Amniotic epithelial cell (primary cell): ENCODE measurements around the gene WDR64.
"Not testable (repeated sequence)": the region's sequence is repeated elsewhere in the genome, so short reads cannot be mapped to it uniquely, and the experiment has no call there.

Source experiments
- DNase-seq: peaks from one replicate; pipeline ENCODE4 v3.0.0-alpha.2; 2010; ENCODE audit warnings: low read depth

The WDR64 gene

DNA sequence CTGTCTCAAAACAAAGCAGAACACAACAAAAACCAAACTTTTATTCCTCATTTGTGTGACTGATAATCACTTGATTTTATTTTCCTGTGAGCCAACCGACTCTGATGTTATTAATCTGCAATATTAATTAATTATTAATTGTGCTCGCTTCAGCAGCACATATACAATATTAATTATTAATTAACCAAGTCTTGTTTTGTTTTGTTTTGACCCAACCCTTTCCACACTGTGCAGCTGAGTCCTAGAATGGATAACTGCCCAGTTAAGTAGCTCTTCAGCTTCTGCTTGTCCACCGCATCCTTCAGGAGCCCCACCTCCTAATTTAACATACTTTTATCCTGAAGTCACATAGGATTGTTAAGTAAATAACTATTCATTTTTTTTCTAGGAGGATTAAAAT, 148.6 kb downstream of the WDR64 start:
- no peak for DNase-seq

DNA sequence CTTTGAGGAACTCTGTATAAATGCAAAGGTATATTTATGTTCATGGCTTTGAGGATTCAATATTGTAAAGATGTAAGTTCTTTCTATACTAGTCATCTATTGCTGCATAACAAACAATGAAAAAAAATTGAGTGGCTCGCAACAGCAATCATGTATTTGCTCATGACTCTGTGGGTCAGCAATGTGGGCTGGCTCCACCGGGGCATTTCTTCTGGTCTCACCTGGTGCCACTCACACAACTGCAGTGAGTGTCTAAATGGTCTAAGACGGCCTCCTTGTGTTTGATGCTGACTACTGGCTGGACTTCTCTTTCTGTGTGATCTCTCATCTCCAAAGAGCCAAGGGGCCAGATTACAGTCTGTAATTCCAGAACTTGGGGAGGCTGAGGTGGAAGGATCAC, 150.8 kb downstream of the WDR64 start:
- DNase-seq = no peak

DNA sequence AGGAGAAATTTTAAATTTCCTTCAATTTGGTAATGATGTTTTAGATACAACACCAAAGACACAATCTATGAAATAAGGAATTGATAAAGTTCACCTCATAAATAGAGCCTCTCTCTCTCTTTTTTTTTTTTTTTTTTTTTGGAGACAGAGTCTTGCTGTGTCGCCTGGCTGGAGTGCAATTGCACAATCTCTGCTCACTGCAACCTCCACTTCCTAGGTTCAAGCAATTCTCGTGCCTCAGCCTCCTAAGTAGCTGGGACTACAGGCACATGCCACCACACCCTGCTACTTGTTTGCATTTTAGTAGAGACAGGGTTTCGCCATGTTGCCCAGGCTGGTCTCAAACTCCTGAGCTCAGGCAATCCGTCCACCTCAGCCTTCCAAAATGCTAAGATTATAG, 152.6 kb downstream of the WDR64 start:
- DNase-seq = not testable (repeated sequence)

GRCh38 chr1:241808265-241808664, 156.2 kb downstream of the WDR64 start:
- DNase-seq = peak; percentile 79

- DNase-seq = no peak
Observed at GRCh38 chr1:241810769-241811405, 158.8 kb downstream of the WDR64 start.

DNA sequence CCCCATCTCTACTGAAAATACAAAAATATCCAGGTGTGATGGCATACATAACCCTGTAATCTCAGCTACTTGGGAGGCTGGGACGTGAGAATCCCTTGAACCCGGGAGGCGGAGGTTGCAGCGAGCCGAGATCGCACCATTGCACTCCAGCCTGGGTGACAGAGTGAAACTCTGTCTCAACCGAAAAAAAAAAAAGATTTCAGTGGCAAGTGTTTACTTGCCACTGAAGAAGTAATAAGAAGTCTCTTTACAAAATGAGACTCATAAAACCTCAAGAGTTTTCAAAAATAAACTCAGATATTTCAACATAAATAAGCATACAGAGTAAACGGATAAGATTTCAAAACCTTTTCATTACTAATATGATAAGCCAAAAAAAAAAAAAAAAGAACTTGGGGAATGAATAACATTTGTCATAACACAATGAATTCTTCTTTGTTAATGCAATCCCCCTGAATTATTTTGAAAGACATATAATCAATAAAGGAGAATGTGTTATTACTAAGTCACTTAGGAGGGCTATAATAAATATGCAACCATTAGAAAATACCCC, 161.8 kb downstream of the WDR64 start:
- peak; percentile 48 for DNase-seq

DNA sequence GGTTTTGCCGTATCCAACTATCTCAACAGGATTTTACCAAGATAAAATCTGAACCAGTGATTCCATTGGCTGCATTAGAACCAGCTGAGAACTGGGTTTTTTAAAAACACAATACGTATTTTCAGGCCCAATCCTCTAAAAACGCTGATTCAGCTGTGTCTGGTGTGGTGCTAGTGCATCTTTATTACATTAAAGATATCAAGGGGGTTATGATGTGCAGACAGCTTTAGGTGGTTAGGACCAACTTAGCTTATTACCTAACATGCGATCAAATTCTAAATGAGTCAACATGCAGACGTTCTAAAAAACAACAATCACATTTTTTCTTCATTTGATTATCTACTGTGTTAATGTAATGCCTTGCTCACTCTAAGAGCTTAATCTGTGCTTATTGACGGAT, 163.9 kb downstream of the WDR64 start:
- DNase-seq = no peak

GRCh38 chr1:241817331-241817792, 165.3 kb downstream of the WDR64 start:
- DNase-seq = peak; percentile 73

DNA sequence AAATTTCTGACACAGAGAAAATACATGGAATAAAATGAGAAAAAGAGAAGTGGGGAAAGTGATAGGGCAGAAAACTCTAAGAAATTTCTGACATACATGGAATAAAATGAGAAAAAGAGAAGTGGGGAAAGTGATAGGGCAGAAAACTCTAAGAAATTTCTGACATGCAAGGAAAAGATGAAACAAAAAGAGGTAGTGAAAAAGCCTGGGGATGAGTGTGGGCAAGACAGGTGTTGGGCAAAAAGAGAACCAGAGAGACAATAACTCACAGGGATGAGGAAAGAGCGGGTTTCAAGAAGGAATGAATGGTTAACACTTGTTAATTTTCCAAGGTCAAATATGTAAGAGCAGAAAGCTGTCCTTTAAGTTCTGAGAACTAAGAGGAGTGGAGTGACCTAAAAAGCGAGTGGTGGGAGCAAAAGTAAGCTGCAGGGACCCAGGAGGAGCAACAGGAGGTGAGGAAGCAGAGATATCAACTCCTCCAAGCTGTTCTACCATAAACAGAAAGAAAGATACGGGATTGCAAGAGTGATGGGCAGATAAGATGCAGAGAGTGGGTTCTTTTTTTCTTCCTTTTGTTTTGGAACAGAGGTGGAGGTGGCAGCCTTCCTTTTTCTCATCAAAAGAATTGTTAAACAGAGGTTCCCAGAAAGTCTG, 166.0 kb downstream of the WDR64 start:
- DNase-seq = no peak

DNA sequence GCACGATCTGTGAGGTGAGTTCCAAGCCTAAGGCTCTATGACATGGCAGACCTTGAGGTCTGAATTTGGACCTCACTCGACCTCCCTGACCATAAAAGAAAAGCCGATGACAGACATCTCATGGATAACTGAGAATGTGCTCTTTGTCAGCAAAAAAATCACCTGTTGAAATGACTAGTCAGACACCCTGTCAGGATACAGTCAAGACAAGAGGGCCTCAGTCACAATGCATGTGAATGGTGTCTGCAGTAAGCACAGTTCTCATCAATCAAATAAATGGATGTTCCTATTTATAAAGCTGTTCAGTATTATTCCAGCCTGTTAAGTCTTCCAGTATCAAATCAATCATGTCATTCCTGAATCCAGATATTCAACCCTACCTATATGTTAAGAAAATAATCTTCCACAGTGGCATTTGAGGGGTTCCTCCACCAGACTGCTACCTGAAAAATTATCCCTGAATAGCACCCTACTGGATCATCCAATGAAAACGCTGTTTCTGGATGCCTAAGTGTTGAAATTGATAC, 167.3 kb downstream of the WDR64 start:
- no peak for DNase-seq

GRCh38 chr1:241821363-241821762, 169.3 kb downstream of the WDR64 start:
- peak; percentile 48 for DNase-seq

DNA sequence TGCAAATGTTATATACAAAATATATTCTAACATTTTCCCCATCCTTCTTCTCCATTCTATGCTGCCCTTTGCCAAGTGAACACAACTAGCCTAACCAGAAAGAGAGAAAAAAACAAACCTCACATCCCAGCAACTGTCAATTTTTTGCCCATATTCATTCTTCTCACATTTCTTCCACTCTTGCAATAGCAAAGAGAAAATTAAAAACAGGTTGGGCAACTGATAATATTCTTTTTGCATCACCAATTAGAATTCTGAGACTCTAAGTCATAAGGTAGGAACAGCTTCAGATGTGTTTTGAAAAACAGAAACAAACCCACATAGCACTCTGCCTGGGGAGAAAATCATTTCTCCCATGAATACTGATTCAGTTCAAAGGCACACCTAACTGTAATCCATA, 170.8 kb downstream of the WDR64 start:
- DNase-seq = no peak

GRCh38 chr1:241823925-241824324, 171.8 kb downstream of the WDR64 start:
- DNase-seq = no peak

DNA sequence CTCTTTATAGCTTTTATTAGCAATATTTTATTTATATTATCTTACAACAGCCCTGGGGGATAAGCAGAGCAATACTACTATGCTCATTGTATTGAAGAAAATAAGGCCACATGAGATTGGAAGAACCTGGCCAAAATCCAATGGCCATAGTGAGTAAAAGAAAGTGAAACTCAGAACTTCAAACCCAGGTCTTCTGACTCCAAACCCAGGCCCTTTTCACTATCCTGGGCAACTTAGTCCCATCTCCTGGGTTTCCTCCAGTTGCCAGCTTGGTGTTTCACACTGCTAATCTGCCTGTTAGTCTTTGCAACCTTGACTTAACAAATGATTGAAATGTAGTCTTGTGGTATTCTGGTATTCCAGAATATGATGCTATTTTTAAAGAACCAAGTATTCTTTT, 173.5 kb downstream of the WDR64 start:
- DNase-seq = peak; percentile 33

DNA sequence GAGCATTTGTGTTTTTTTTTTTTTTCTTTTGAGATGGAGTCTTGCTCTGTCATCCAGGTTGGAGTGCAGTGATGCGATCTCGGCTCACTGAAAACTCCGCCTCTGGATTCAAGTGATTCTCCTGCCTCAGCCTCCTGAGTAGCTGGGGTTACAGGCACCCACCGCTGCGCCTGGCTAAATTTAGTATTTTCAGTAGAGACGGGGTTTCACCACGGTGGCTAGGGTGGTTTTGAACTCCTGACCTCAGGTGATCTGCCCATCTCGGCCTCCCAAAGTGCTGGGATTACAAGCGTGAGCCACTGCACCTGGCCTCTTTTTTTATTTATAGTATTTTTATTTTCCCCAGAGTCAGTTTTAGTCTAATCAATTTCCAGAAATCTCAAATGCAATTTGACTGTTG, 174.5 kb downstream of the WDR64 start:
- DNase-seq = not testable (repeated sequence)

GRCh38 chr1:241827264-241827663, 175.2 kb downstream of the WDR64 start:
- no peak for DNase-seq

DNA sequence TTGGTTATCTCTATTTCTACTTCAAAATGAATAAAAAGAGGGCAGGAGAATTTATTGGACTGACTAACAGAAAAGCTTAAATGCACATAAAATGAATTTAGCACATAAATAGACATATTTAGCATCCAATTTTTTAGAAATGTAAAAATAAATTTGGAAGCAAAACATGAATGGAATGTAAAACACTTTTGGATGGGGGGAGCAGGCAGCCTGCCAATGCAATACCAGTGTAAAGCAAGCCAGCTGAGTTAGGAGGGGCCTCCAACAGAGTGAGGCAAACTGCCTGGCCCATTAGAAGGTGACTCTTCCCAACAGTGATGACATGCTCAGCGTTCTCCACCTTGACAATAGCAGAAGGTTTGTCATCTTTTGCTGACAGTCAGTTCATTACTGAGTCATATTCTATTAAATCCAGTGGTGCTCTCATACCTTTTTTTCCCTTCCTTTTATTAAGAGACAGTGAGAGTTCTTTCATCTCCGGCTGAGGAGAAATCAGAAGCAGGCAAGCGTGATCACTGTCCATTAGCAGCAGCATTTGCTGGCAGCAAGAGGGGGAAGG, 176.5 kb downstream of the WDR64 start:
- DNase-seq = no peak

DNA sequence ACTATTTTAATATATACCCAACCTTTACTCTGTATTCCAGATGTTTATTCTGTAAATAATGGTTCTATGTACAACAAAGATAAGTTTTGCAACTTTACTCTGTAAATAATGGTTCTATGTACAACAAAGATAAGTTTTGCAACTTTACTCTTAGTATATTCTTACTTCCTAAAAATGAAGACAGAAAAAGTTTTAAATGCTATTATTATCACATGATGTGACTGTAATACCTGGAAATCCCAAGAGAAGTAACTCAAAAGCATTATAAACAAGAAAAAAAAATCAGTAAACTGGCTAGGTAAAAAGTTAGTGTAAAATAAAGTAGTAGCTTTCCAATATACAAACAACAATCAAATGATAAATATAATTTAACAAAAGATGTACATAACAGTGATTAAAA, 177.4 kb downstream of the WDR64 start:
- no peak for DNase-seq

- peak; percentile 59 for DNase-seq
Observed at GRCh38 chr1:241834733-241835377, 182.8 kb downstream of the WDR64 start.

DNA sequence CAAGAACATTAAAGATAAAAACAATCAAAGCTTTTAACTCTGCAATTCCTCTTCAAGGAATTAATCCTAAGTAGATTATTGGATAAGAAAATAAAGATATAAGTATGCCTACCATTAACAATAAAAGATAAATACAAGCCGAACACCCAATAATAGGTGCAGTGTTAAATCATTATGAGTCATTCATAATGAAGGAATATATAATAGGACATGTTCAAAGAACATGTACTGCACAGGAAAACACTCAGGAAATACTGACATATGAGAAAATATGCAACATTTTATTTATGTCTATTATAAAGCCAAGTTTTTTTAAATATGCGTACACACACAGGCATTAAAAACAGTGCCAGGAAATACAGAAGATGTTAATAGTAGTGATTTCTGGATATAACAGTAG, 184.9 kb downstream of the WDR64 start:
- no peak for DNase-seq

DNA sequence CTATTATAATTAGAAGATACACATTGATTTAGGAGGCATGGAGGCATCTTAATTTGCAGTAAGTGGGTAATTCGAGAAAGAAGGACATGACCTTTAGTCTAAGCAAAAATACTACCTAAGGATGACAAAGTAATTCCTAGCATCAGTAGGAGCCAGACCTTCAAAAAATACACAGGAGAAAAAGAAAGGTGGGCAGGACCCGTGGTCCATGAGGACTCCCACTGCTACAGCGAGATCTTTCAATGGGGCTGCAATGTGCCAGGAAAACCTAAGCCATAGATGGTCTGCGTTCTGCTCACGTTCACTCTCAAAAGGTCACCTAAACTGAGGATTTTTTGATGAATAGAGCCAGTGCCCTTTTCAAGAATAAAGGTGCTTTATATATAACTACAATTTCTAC, 185.3 kb downstream of the WDR64 start:
- no peak for DNase-seq

- DNase-seq = peak; percentile 94
Observed at GRCh38 chr1:241837901-241838300, 185.8 kb downstream of the WDR64 start.

DNA sequence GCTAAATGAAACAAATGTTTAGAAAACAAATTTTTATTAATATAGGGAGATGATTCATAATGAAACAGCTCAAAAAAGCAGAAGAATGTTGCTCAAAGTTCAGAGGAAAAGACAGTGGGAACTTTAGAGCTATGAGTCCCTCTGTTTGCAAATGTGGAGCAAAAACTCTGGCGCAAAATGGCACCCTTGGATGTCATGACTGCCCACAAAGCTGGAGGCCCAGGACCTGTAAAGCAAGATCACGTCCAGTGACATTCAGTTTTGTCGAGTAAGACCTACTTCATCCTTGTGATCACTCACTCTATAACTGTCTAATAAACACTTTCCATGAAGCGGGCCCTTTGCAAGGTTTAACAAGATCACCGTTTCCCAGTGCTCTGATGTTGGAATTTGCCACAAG, 186.8 kb downstream of the WDR64 start:
- DNase-seq = no peak
